WTC11 (cell line): ENCODE data around the gene DGKQ. TPM values are rescaled to one million over a fixed set of nuclear protein-coding genes. Genes with fewer than 3 reads are reported as not detected.

ENCODE experiments used
- ATAC-seq: fragments of 200-7000 bp; cut with Tn5 transposase; 2 replicates; pipeline ENCODE4 v1.10.0; 2021; ENCODE audit warnings: mild to moderate bottlenecking, moderate library complexity
- CTCF ChIA-PET: fragments of 300-600 bp; sonication (Branson Sonifier 250); formaldehyde crosslinking; loops from one replicate; lab custom pipeline; 2021; ENCODE audit warnings: antibody characterized with exemption; lab: Charles Lee
- POLR2A ChIA-PET: fragments of 350-600 bp; sonication (Branson Sonifier 250); formaldehyde crosslinking; loops from one replicate; lab custom pipeline; 2021; ENCODE audit warnings: antibody characterized with exemption; lab: Charles Lee
- DNase-seq: peaks from one replicate; pipeline ENCODE4 v3.0.0; 2021; ENCODE audit warnings: low spot score
- H3K27ac Mint-ChIP-seq: 2 replicates; pipeline ENCODE4 v1.8.0; 2021; ENCODE audit warnings: mixed read lengths
- H3K27me3 Mint-ChIP-seq: 2 replicates; pipeline ENCODE4 v1.8.0; 2021; ENCODE audit warnings: low read depth, mild to moderate bottlenecking, moderate library complexity, mixed read lengths
- H3K36me3 Mint-ChIP-seq: 2 replicates; pipeline ENCODE4 v1.8.0; 2021; ENCODE audit warnings: mixed read lengths
- H3K4me1 Mint-ChIP-seq: 2 replicates; pipeline ENCODE4 v1.8.0; 2022; ENCODE audit warnings: mixed read lengths
- H3K4me3 Mint-ChIP-seq: 2 replicates; pipeline ENCODE4 v1.8.0; 2021; ENCODE audit warnings: mild to moderate bottlenecking, moderate library complexity, mixed read lengths
- H3K9me3 Mint-ChIP-seq: 2 replicates; pipeline ENCODE4 v1.8.0; 2021; ENCODE audit warnings: mixed read lengths
- ATF1 ChIP-seq: sonication (generic); formaldehyde crosslinking; IDR thresholded peaks from 2 replicates; pipeline ENCODE4 v1.8.1; 2023; ENCODE audit warnings: mild to moderate bottlenecking, moderate library complexity, missing genetic modification reagents
- CREB1 ChIP-seq: sonication (generic); formaldehyde crosslinking; IDR thresholded peaks from 2 replicates; pipeline ENCODE4 v1.8.0; 2023; ENCODE audit warnings: mild to moderate bottlenecking, missing genetic modification reagents
- ESRRA ChIP-seq: sonication (generic); formaldehyde crosslinking; IDR thresholded peaks from 2 replicates; pipeline ENCODE4 v1.8.1; 2022; ENCODE audit warnings: mild to moderate bottlenecking, missing genetic modification reagents, borderline replicate concordance
- ETV6 ChIP-seq: sonication (generic); formaldehyde crosslinking; IDR thresholded peaks from 2 replicates; pipeline ENCODE4 v1.8.1; 2022; ENCODE audit warnings: mild to moderate bottlenecking, missing genetic modification reagents
- GRHL2 ChIP-seq: fragments of 250-450 bp; sonication (Bioruptor Pico); IDR thresholded peaks from 2 replicates; pipeline ENCODE4 v1.8.0; 2022; ENCODE audit warnings: mild to moderate bottlenecking, moderate library complexity; ENCODE audit not compliant: insufficient replicate concordance, severe bottlenecking
- GTF2I ChIP-seq: fragments of 250-450 bp; sonication (Bioruptor Pico); conservative IDR thresholded peaks from 2 replicates; pipeline ENCODE4 v1.4.0; 2021; ENCODE audit warnings: mild to moderate bottlenecking
- MAX ChIP-seq: sonication (generic); formaldehyde crosslinking; IDR thresholded peaks from 2 replicates; pipeline ENCODE4 v1.8.0; 2022; ENCODE audit warnings: mild to moderate bottlenecking, missing genetic modification reagents
- NR2C2 ChIP-seq: sonication (generic); formaldehyde crosslinking; IDR thresholded peaks from 2 replicates; pipeline ENCODE4 v1.8.0; 2022; ENCODE audit warnings: mild to moderate bottlenecking, missing genetic modification reagents
- NR3C1 ChIP-seq: sonication (generic); formaldehyde crosslinking; conservative IDR thresholded peaks from 2 replicates; pipeline ENCODE4 v1.8.1; 2023; ENCODE audit warnings: low read depth, mild to moderate bottlenecking, missing genetic modification reagents
- RELA ChIP-seq: sonication (generic); formaldehyde crosslinking; IDR thresholded peaks from 2 replicates; pipeline ENCODE4 v1.8.1; 2022; ENCODE audit warnings: missing genetic modification reagents, mild to moderate bottlenecking, borderline replicate concordance
- RORB ChIP-seq: fragments of 250-450 bp; sonication (Bioruptor Pico); IDR thresholded peaks from 2 replicates; pipeline ENCODE4 v1.9.0; 2021; ENCODE audit warnings: mild to moderate bottlenecking
- SMAD4 ChIP-seq: sonication (generic); formaldehyde crosslinking; IDR thresholded peaks from 2 replicates; pipeline ENCODE4 v1.8.0; 2022; ENCODE audit warnings: mild to moderate bottlenecking, missing genetic modification reagents
- SP1 ChIP-seq: sonication (generic); formaldehyde crosslinking; conservative IDR thresholded peaks from 2 replicates; pipeline ENCODE4 v1.8.1; 2022; ENCODE audit warnings: missing genetic modification reagents
- TEAD1 ChIP-seq: sonication (generic); formaldehyde crosslinking; IDR thresholded peaks from 2 replicates; pipeline ENCODE4 v1.8.0; 2022; ENCODE audit warnings: mild to moderate bottlenecking, missing genetic modification reagents
- TEAD4 ChIP-seq: sonication (generic); formaldehyde crosslinking; IDR thresholded peaks from 2 replicates; pipeline ENCODE4 v1.8.0; 2022; ENCODE audit warnings: mild to moderate bottlenecking, missing genetic modification reagents
- ZBTB43 ChIP-seq: sonication (generic); formaldehyde crosslinking; IDR thresholded peaks from 2 replicates; pipeline ENCODE4 v1.8.1; 2023; ENCODE audit warnings: mild to moderate bottlenecking, missing genetic modification reagents
- ZNF121 ChIP-seq: sonication (generic); formaldehyde crosslinking; IDR thresholded peaks from 2 replicates; pipeline ENCODE4 v1.8.0; 2023; ENCODE audit warnings: missing genetic modification reagents
- total RNA-seq: library from RNA; stranded (reverse); gene quantifications from 3 replicates; pipeline ENCODE4 v1.2.3, GENCODE V29; 2021
- TF ChIP-seq, protein P1 (sequence below): sonication (generic); formaldehyde crosslinking; IDR thresholded peaks from 2 replicates; pipeline ENCODE4 v1.8.1; 2022; ENCODE audit warnings: missing genetic modification reagents, borderline replicate concordance
- TF ChIP-seq, protein P2 (sequence below): sonication (generic); formaldehyde crosslinking; IDR thresholded peaks from 2 replicates; pipeline ENCODE4 v1.8.0; 2022; ENCODE audit warnings: mild to moderate bottlenecking, missing genetic modification reagents
- TF ChIP-seq, protein P3 (sequence below): fragments of 250-450 bp; sonication (Bioruptor Pico); IDR thresholded peaks from 2 replicates; pipeline ENCODE4 v1.9.0; 2021; ENCODE audit warnings: moderate library complexity, mild to moderate bottlenecking, inconsistent platforms, borderline replicate concordance
- TF ChIP-seq, protein P4 (sequence below): sonication (generic); formaldehyde crosslinking; IDR thresholded peaks from 2 replicates; pipeline ENCODE4 v1.8.1; 2022; ENCODE audit warnings: low read depth, mild to moderate bottlenecking, moderate library complexity, missing genetic modification reagents, borderline replicate concordance
- TF ChIP-seq, protein P5 (sequence below): fragments of 250-450 bp; sonication (Bioruptor Pico); IDR thresholded peaks from 2 replicates; pipeline ENCODE4 v1.9.0; 2021; ENCODE audit warnings: mild to moderate bottlenecking

The DGKQ gene
- total RNA-seq, 1 experiment from 2014 or later, result 19.3 TPM

- no peak for TF ChIP-seq RORB (CRISPR knock-in tag)
- TF ChIP-seq, all 79 proteins: peak for 0
Measured at GRCh38 chr4:970854-971520, 2.4 kb downstream of the DGKQ start (continued).

DNA sequence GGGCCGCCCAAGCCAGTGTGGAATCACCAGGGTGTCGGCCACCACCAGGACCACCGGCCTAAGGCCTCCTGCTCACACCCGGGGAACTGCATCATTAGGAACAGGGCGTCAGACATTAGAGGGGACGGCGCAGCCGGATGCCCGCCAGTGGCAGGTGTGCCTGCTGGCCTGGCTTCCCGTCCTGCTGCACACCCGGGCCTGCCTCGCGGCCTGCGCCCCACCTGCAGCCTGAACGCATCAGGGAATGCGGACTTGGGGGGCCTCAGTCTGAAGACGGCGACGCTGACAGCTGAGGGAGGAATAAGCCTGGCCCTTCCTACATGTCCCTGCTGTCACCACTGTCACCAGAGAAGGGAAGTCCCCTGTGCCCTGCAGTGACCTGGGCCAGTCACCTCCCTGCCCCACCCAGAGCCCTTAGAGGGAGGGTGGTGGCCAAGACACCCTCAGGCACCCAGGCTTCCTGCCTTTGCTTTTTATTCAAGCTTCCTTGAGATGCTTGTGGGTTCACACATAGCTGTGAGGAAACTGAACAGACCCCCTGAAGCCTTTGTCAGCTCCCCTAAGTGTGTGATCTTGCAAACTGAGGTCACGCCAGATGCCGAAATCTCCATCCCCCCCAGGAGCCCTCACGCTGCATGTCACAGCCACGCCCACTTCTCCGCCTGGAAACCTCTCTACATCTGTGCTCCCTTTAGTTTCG is 3.2 kb downstream of the DGKQ start:
- no peak for ATAC-seq
- TF ChIP-seq TEAD1 (CRISPR knock-in tag) (no peak), ESRRA (CRISPR knock-in tag) (no peak), ZBTB43 (no peak), RELA (CRISPR knock-in tag) (no peak), TEAD4 (CRISPR knock-in tag) (no peak), MAX (CRISPR knock-in tag) (no peak), NR2C2 (no peak), SMAD4 (CRISPR knock-in tag) (no peak), GTF2I (no peak), ZNF121 (CRISPR knock-in tag) (no peak)
- TF ChIP-seq, protein P1, sequence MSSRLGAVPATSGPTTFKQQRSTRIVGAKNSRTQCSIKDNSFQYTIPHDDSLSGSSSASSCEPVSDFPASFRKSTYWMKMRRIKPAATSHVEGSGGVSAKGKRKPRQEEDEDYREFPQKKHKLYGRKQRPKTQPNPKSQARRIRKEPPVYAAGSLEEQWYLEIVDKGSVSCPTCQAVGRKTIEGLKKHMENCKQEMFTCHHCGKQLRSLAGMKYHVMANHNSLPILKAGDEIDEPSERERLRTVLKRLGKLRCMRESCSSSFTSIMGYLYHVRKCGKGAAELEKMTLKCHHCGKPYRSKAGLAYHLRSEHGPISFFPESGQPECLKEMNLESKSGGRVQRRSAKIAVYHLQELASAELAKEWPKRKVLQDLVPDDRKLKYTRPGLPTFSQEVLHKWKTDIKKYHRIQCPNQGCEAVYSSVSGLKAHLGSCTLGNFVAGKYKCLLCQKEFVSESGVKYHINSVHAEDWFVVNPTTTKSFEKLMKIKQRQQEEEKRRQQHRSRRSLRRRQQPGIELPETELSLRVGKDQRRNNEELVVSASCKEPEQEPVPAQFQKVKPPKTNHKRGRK (CRISPR knock-in tag), result no peak
- TF ChIP-seq, protein P2, sequence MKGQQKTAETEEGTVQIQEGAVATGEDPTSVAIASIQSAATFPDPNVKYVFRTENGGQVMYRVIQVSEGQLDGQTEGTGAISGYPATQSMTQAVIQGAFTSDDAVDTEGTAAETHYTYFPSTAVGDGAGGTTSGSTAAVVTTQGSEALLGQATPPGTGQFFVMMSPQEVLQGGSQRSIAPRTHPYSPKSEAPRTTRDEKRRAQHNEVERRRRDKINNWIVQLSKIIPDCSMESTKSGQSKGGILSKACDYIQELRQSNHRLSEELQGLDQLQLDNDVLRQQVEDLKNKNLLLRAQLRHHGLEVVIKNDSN (CRISPR knock-in tag), result no peak
- TF ChIP-seq, protein P3, sequence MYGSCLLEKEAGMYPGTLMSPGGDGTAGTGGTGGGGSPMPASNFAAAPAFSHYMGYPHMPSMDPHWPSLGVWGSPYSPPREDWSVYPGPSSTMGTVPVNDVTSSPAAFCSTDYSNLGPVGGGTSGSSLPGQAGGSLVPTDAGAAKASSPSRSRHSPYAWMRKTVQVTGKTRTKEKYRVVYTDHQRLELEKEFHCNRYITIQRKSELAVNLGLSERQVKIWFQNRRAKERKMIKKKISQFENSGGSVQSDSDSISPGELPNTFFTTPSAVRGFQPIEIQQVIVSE (CRISPR knock-in tag), result no peak
- TF ChIP-seq, protein P4, sequence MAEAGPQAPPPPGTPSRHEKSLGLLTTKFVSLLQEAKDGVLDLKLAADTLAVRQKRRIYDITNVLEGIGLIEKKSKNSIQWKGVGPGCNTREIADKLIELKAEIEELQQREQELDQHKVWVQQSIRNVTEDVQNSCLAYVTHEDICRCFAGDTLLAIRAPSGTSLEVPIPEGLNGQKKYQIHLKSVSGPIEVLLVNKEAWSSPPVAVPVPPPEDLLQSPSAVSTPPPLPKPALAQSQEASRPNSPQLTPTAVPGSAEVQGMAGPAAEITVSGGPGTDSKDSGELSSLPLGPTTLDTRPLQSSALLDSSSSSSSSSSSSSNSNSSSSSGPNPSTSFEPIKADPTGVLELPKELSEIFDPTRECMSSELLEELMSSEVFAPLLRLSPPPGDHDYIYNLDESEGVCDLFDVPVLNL (CRISPR knock-in tag), result no peak
- Mint-ChIP-seq H3K27ac (no peak overlapping the region), H3K9me3 (peaks cover 1% of the 10 kb centered on the region; the same call in 1 of the 2 replicates), H3K4me3 (no peak overlapping the region), H3K27me3 (peaks cover 31% of the 10 kb centered on the region), H3K36me3 (no peaks in the 10 kb centered on the region), H3K4me1 (no peaks in the 10 kb centered on the region)
- DNase-seq, result no peak
- POLR2A ChIA-PET, result interaction anchor here (0.6 to 0.7 kb wide), 2 partner anchors 69 to 102 kb away, joined by 3 read pairs; no protein-coding TSS in a partner anchor
- CTCF ChIA-PET, result no interaction called here

GRCh38 chr4:968621-969394 is 4.6 kb downstream of the DGKQ start:
- TF ChIP-seq CREB1 (CRISPR knock-in tag) (no peak), ETV6 (no peak), ATF1 (CRISPR knock-in tag) (0 out of 2 replicates have a peak, but pooled peaks have one; percentile 17), SP1 (CRISPR knock-in tag) (no peak), GRHL2 (no peak), NR3C1 (no peak)
- TF ChIP-seq, protein P5, sequence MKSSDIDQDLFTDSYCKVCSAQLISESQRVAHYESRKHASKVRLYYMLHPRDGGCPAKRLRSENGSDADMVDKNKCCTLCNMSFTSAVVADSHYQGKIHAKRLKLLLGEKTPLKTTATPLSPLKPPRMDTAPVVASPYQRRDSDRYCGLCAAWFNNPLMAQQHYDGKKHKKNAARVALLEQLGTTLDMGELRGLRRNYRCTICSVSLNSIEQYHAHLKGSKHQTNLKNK (CRISPR knock-in tag), result no peak
- TF ChIP-seq, all 79 proteins: peak for 1
- no peaks in the 10 kb centered on the region for H3K4me1 Mint-ChIP-seq
- no peaks in the 10 kb centered on the region for H3K36me3 Mint-ChIP-seq
- CTCF ChIA-PET, result interaction anchor here (1.4 kb wide), 1 partner anchor 18 kb away, joined by 3 read pairs; the partner anchor contains the start of gene IDUA
- no peak for DNase-seq
- no peak overlapping the region for H3K27ac Mint-ChIP-seq
- no peaks in the 10 kb centered on the region for H3K9me3 Mint-ChIP-seq
- no peak for ATAC-seq
- H3K4me3 Mint-ChIP-seq, result no peak overlapping the region
- peaks cover 21% of the 10 kb centered on the region for H3K27me3 Mint-ChIP-seq
- POLR2A ChIA-PET, result no interaction called here
